Epidermal melanocyte (primary cell): ENCODE data around the gene MYH9.
"Not testable (repeated sequence)": the region's sequence is repeated elsewhere in the genome, so short reads cannot be mapped to it uniquely, and the experiment has no call there.

Experiments
- DNase-seq: peaks from one replicate; pipeline ENCODE4 v3.0.0; 2011; ENCODE audit warnings: low spot score; ENCODE audit not compliant: insufficient read length

MYH9 gene

DNA sequence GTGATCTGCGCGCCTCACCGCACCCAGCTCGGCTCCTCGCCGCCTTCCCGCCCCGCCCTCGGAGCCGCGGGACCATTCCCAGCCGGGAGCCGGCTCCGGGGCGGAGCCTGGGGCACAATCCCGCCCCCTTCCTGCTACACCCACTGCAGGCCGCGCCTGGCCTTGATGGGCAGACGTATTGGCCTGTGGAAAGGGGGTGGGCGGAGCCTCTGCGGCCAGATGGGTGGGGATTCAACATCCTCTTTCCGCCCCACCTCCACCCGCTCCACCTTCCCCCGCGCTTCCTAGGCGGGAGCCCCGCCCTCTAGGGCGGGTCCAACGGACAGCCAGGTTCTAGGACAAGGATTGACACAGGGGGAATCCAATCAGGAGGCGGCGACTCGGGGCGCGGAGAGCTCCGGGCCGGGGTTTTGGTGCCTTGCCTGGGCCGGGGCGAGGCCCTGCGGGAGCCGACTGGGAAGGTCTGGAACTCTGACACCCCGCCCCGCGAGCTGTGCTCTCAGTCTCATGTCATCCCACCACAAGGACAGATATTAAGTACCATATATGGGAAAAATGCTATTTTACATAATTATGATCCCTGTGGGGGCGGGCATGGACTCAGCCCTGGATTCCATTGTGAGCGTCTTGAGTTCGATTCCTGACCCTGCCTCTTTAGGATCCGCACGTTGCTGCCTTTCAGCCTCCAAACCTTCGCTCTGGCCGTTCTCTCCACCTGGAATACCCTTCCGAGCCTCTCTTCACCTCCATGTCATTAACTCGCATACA lies at the start of gene MYH9:
Gene MYH9, minus strand, starts transcription at position 9 of the 768 bp plus-strand sequence. CDS start 38,731 bp downstream, outside the sequence.
- peak; percentile 99 for DNase-seq

DNA sequence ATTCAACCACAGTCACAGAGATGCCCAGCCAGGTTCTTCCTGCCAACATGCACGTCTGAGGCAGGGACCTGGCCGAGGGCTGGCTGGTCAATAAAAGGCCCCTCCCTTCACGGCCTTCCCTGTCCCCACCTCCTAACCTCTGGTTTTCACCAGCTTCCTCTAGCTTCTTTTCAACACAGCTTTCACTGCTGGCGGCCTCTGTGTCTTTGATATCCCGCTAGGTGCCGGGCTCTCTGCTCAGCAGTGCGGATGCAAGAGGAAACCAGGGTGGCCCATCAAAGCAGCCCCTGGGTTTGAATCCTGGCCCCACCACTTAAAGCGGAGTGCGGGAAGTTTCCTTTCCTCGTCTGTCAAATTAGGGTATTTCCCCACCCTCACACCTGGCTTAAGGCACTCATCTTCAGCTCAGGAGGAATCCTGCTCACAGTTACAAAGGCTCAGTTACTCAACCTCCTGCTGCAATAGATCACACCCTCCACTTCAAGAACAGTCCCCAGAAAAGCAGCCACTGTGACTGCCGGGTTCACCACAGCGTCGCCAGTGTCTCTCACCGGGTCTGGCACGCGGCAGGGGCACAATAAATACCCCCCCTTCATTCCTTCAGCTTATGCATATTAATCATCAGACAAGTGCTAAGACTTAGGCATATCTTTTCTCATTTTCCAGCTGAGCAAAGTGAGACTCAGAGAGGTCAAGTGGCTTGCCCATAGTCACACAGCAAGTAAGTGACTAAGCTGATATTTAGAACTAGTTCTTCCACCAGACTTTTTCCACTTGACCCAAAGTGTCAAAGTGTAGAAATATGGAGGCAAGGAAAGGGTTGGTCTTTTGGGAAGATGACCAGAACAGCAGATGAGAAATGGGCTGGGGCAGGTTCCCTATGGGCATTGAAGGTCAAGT lies 48.0 kb upstream of the MYH9 start:
- no peak for DNase-seq

DNA sequence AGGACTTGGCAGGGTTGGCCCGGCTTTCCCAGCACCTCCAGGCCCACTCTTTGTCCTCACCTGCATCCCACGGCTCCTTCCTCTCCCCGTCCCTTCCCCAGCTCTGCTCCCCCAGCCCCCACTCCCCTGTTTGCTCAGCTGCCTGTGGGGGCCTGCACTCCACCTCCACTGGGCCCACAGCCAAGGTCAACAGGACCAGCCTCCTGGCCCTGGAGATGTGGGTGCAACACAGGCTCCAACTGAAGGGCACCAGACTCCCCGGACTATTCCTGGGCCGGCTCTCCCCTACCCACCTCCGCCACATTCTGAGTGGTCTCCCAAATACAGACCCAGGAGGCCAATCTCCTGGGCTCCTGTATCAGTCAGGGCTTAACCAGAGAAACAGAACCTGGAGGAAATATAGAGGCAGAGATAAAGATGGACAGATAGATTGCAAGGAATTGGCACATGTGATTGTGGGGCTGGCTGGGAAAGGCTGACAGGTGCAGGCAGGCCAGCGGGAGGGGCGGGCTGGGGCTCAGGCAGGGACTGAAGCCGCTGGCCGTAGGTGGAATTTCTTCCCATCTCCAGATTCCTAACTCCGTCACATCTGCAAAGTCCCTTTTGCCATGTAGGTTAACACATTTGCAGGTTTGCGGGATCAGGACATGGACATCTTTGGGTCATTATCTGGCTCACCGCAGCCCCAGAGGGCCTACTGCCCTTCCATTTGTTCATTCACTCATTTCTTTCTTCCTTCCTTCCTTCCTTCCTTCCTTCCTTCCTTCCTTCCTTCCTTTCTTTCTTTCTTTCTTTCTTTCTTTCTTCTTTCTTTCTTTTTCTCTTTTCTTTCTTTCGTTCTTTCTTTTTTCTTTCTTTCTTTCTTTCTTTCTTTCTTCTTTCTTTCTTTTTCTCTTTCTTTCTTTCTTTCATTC lies 45.8 kb upstream of the MYH9 start:
- DNase-seq = no peak

DNA sequence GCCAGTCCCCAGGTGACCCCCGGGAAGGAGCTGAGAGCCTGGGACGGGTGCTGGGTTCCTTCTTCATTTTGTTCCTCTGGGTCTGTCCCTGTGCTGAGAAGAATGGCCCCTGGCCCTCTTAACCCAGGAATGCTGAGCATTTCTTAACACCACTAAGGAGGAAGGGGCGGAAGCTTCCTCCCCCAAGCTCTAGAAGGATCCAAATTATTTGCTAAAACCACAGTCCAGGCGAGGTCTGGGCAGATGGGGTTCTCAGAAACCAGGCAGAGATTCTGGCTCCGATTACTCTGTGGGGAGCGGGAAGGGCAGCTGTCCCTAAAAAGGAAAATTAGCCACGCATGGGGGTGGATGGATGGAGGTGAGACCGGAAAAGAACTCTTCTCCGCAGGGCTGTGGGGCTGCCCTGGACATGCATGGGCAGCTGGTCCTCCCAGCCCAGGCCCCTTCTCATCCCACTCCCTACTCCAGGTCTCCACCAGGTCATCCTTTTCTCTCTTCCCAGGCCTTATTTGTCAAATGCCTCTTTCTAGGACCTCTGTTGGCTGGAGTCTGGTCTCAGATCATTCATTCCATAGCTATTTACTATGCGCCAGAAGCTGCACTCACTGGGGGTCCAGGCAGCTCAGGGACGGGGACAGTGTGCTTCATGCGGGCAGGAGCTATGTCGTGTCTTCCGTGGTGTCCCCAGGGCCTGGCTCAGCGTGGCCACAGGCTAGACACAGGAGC lies 45.0 kb upstream of the MYH9 start:
- no peak for DNase-seq

DNA sequence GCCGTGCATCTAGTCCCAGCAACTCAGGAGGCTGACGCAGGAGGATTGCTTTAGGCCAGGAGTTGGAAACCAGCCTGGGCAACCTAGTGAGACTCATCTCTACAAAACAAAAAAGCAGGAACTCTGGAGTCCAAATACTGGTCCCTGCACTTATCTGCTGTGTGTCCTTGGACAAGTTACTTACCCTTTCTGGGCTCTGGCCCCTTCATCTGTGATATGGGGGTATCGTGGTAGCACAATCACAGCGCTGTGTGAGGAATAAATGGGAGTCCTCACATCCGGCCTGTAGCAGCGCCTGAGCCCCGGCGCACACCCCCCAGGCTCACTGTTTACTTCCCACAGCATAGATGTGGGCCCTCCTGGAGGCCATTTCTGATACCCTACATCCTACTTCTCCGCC lies 44.2 kb upstream of the MYH9 start:
- no peak for DNase-seq

DNA sequence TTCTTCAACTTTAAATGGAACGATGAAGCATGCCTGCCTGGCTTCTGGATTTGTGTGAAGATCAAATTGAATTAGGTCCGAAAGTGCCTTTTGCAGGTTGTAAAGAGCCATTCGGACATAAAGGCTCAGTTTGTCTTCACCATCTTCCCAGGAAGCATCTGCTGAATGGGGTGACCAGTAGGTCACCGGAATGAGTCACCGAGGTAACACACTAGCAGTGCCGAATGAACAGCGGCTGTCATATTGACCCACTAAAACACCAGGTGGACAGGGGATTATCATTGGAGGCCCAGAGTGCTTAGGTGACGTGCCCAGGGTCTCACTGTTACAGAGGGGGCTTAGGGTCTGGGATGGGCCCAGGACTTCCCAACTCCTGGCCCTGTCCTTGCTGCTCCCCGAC lies 43.1 kb upstream of the MYH9 start:
- DNase-seq = no peak

DNA sequence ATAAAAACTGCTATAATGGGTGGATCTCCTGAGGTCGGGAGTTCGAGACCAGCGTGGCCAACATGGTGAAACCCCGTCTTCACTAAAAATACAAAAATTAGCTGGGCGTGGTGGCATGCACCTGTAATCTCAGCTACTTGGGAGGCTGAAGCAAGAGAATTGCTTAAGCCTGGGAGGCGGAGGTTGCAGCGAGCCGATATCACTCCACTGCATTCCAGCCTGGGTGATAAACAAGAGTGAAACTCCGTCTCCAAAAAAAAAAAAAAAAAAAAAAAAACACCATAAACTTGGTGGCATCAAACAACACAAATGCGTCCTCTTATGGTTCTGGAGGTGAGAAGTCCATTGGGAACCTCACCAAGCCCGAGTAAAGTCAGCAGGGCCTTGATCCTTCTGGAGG lies 40.2 kb upstream of the MYH9 start:
- DNase-seq = not testable (repeated sequence)

DNA sequence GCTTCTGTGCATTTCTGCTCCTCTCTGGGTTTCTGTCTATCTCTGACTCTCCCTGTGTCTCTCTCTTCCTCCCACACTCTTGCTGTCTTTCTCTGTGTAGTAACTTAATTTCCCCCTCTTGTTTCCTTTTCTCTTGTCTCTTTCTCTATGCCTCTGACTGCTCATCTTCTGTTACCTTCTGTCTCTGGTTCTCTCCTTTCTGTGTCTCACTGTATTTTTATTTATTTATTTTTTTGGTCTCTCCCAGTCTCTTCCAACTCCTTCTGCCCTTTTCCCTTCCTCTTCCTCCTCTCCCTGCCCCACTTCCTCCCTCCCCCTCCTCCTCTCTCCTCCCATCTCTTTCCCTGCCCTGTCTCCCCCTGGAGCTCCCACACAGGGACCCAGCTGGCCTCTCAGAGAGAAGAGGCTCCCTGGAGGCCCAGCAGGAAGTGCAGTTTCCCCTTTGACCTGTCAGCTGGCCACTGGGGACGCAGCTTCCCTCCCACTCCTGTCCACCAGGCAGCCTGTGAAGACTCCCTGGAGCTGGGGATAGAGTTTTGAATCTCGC lies 38.3 kb upstream of the MYH9 start:
- no peak for DNase-seq

DNA sequence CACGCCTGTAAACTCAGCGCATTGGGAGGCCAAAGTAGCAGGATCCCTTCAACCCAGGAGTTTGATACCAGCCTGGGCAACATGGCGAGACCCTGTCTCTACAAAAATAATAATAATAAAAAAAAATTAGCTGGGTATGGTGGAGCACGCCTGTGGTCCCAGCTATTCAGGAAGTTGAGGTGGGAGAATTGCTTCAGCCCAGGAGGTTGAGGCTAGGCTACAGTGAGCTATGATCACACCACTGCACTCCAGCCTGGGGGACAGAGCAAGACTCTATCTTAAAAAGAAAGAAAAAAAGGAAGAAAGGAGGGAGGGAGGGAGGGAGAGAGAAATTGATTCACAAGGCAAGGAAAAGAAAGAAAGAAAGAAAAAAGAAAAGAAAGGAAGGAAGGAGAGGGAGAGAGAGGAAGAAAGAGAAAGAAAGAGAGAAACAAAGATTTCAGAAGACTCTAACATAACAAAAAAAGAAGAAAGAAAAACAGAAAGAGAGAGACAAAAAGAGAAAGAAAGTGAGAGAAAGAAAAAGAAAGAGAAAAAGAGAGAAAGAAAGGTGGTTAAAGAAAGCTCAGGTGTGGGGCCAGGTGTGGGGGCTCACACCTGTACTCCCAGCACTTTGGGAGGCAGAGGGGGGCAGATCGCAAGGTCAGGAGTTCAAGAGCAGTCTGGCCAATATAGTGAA lies 37.3 kb upstream of the MYH9 start:
- DNase-seq = no peak

DNA sequence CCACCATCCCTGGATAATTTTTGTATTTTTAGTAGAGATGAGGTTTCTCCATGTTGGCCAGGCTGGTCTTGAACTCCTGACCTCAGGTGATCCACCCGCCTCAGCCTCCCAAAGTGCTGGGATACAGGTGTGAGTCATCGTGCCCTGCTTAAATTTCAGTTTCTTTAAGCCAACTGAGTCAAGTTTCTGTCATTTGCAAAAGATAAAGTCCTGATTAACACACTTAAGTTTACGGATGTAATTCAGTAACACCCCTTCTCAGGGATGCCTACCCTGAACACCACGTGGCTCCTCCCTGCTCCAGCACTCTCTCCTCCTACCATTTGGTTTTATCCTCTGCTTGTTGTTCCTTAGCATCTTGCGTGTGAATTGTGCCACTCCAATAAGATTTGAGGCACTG lies 36.7 kb upstream of the MYH9 start:
- DNase-seq = not testable (repeated sequence)

DNA sequence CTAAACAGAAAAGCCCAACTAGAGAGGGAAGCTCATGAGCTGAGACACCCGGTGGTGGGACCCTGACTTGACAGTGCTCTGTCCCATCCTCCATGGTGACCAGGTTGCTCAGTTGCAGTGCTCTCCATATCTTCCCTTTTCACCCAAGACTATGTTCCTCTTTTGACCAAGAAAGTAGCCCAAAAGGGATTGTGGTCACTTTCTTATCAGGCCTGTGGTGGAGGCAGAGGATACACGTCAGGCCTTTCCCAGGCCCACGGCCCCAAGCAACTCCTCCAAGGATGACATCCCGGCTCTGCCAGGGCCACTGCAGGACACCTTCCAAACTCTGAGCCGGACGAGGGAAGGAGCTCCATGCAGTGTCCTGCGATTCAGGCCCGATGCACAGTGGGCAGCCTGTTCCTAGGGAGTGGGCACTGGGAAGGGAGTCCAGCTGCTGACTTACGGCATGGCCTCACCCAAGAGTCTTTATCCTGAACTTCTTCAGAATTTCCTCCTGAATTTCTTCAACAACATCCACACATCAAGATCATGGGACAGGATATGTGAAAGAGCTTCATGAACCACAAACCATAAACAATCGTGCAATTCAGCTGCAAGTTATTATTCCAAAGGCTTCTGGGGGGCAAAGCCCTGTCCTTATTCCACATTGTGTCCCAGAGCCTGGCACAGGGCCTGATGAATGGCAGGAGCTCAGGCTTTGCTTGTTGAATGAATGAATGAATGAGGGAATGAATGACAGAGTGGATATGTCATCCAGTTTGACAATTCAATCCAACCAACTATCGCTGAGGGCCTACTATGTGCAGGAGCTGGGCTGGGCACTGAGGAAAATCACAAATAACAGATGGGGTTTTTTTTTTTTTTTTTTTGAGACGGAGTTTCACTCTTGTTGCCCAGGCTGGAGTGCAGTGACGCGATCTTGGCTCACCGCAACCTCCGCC lies 36.0 kb upstream of the MYH9 start:
- peak; percentile 60 for DNase-seq

DNA sequence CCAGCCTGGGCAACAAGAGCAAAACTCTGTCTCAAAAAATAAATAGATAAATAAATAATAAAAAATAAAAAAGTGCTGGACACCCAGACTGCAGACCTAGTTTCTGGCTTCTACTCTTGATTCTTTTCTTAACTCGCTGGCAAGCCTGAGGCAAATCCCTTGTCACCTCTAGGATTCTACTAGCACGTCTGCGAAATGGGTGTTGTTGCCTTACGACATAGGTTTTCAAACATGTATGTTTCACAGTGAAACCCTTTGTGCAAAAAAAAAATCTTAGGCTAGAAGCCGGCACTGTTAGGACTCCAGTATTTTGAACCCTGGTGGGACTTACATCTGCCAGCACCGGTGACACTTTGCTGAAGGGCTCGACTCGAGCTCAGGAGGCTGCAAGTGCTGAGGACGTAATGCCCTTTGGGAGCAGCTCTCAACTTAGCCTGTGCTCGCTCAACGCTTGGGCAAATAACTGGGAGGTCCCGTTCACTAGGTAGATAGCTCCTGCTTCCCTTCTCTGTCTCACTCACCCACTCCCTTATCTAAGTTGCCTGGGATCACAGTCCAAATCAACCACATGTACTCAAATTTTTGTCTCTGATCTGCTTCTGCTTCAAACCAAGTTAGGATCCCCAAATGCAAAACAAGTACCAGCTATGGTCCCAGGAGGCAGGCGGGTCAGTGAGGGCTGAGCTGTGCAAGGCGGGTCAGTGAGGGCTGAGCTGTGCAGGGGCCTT lies 34.7 kb upstream of the MYH9 start:
- DNase-seq = no peak

DNA sequence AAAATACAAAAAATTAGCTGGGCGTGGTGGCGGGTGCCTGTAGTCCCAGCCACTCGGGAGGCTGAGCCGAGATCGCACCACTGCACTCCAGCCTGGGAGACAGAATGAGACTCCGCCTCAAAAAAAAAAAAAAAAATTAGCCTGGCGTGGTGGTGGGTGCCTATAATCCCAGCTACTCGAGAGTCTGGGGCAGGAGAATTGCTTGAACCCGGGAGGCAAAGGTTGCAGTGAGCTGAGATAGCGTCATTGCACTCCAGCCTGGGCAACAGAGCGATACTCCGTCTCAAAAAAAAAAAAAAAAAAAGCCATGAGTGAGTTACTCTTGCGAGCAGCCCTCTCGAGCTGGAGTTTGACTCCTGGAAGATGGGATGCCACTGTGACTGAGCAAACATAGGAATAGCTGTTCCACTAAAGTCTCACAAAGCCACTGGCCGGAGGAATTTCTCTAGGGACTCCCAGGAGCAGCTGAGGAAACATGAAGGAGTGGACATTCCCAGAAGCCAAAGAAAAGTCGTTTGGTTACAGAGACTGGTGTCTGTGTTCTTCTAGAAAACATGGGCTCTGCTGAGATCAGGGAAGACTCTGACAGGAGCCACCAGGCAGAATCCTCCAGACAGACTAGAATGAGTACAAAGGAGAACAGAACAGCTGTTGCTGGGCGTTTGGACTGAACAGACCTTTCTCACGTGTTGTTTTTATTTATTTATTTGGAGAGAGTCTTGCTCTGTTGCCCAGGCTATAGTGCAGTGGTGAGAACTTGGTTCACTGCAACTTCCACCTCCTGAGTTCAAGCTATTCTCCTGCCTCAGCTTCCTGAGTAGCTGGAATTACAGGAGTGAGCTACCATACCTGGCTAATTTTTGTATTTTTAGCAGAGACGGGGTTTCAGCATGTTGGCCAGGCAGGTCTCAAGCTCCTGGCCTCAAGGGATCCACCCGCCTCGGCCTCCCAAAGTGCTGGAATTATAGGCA lies 32.4 kb upstream of the MYH9 start:
- DNase-seq = no peak

DNA sequence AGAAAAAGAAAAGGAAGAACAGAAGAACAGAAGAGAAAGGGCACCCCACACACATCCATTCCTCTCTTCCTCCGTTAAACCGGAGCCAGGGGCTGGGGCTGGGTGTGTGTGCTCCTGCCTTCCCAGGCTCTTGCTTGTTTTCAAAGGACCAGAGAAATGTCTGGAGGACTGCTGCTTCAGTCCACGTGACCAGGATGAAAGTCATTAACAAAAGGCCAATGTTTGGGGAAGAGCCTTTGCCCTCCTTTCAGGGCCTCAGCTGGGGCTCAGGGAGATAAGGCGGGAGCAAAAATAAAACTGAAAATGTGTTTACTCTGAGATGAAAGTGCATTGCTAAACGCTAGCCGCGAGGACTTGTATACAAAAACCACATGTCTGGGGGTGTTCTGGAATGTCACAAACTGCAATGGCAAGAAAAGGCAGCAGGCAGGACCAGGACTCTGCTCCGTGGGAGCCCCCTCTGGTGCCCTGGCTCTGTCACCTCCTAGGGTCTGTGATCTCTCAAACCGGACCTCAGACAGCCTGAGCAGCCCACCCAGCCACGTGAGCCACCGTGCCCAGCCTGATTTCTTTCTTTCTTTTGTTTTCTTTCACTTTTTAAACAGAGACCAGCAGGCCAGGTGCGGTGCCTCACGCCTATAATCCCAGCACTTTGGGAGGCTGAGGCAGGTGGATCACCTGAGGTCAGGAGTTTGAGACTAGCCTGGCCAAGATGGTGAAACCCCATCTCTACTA lies 31.6 kb upstream of the MYH9 start:
- peak; percentile 49 for DNase-seq

DNA sequence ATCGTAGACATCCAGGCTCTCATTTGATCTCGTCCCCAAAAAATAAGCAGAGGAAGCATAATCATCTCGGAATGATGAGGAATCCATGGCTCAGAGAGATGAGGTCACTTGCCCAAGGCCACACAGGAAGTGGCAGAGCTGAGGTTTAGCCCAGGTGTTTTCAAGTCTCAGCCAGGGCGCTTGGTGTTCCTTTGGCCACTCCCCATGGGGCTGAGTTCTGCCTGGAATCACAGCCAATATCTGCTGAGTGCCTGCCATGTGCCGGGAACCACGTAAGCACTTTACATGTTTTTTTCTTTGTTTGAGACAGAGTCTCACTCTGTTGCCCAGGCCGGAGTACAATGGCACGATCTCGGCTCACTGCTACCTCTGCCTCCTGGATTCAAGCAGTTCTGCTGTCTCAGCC lies 29.5 kb upstream of the MYH9 start:
- DNase-seq = no peak
